ENCODE data around the gene GPR160. TPM values are rescaled to one million over a fixed set of nuclear protein-coding genes. Genes with fewer than 3 reads are reported as not detected.

Gene GPR160
- total RNA-seq, 1 experiment from 2014 or later: 9.9 TPM

- ChIA-PET POLR2A (no interaction called here), CTCF (no interaction called here), RAD21 (ENCODE audit: low non-redundant PET in 1 of 2, low total read pairs in 2 of 2, uncharacterized antibody in 2 of 2, unreplicated experiment in 2 of 2) (no interaction called here)
- no TSS peak for BruUV-seq (replicated peaks)
- no peaks in the 10 kb centered on the region for H3K36me3 ChIP-seq (ENCODE audit: control insufficient read depth in 1 of 2, insufficient read depth in 2 of 2, low read length in 2 of 2)
- TF ChIP-seq CTCF (IDR thresholded peaks at IDR 0.05 in 2 of 3, conservative IDR thresholded peaks at IDR 0.05 in 1 of 3; ENCODE audit: borderline replicate concordance in 1 of 3, insufficient read depth in 1 of 3, low read depth in 2 of 3, low read length in 2 of 3) (no peak), ELF1 (IDR thresholded peaks at IDR 0.05; ENCODE audit: borderline replicate concordance, low read depth) (no peak), EGR1 (IDR thresholded peaks at IDR 0.05; ENCODE audit: low read depth) (no peak), POLR2A (IDR thresholded peaks at IDR 0.05; ENCODE audit: borderline replicate concordance, extremely low read depth, insufficient read depth, insufficient read length) (no peak), RAD21 (IDR thresholded peaks at IDR 0.05; ENCODE audit: low read depth) (no peak), ZFX (IDR thresholded peaks at IDR 0.05) (no peak), MAX (IDR thresholded peaks at IDR 0.05) (no peak), JUND (IDR thresholded peaks at IDR 0.05) (no peak), TCF7L2 (IDR thresholded peaks at IDR 0.05; ENCODE audit: borderline replicate concordance, extremely low read depth, insufficient read depth, insufficient read length) (no peak), POLR2AphosphoS5 (IDR thresholded peaks at IDR 0.05; ENCODE audit: low read depth, low read length) (no peak), SRF (IDR thresholded peaks at IDR 0.05; ENCODE audit: low read depth) (no peak), FOSL1 (IDR thresholded peaks at IDR 0.05; ENCODE audit: low read depth) (no peak), YY1 (IDR thresholded peaks at IDR 0.05; ENCODE audit: extremely low read depth, insufficient replicate concordance, low read depth, low read length) (no peak), SIN3A (IDR thresholded peaks at IDR 0.05; ENCODE audit: low read depth) (no peak)
- DNase-seq (ENCODE audit: low read depth, low spot score): no peak
- no peaks in the 10 kb centered on the region for H3K4me1 ChIP-seq (ENCODE audit: control insufficient read depth in 1 of 2, insufficient read depth in 2 of 2, low read length in 2 of 2)
- H3K27ac ChIP-seq (ENCODE audit: low read depth, low read length): no peak overlapping the region
- no peaks in the 10 kb centered on the region for H4K20me1 ChIP-seq (ENCODE audit: insufficient read depth)
- H3K79me2 ChIP-seq (ENCODE audit: insufficient read depth, low read length): no peaks in the 10 kb centered on the region
- intact Hi-C loops (cut with micrococcal nuclease): loop anchor here (2.0 to 5.0 kb wide), 2 partner anchors 192 to 293 kb away; no protein-coding TSS in a partner anchor
- no peaks in the 10 kb centered on the region for H3K9me3 ChIP-seq (ENCODE audit: control insufficient read depth in 1 of 2, insufficient read depth in 1 of 2, low read depth in 1 of 2, low read length in 2 of 2)
- no peak overlapping the region for H3K9ac ChIP-seq (ENCODE audit: low read length)
- no peaks in the 10 kb centered on the region for H3K27me3 ChIP-seq (ENCODE audit: insufficient read depth, low read length)
- no peak overlapping the region for H2AFZ ChIP-seq (ENCODE audit: low read depth, low read length, poor library complexity, severe bottlenecking)
- H3K4me3 ChIP-seq (replicated peaks in 1 of 2; ENCODE audit: low read depth in 1 of 2, low read length in 2 of 2): no peak overlapping the region
- ATAC-seq: no peak
- no peak overlapping the region for H3K4me2 ChIP-seq (ENCODE audit: low read length)
- H3K9me2 ChIP-seq (ENCODE audit: insufficient read depth): 0 out of 2 replicates have a peak, but pooled peaks cover 4% of the 10 kb centered on the region
These were observed 17.4 kb downstream of the GPR160 start for GRCh38 chr3:170055209-170055608.
